ENCODE measurements around the gene FUT3. TPM values are rescaled to one million over a fixed set of nuclear protein-coding genes. Genes with fewer than 3 reads are reported as not detected.

FUT3 gene
- total RNA-seq (under 1 TPM; 0.61 to 0.85 TPM), total RNA-seq (0 to 0.54 (median 0) reads per million in 172 experiments)
- 0.08 TPM for polyA plus RNA-seq (2013, experiment 1 of 2)
- polyA plus RNA-seq (2013, experiment 2 of 2), result not detected

GRCh38 chr19:5851302-5851701, at the start of gene FUT3:
FUT3 (minus strand) TSS chr19:5851449.
- no peak for TF ChIP-seq CTCF (IDR thresholded peaks at IDR 0.05)
- ChIA-PET POLR2A (no interaction called here), CTCF (no interaction called here)
- no peaks in the 10 kb centered on the region for H3K9me3 Mint-ChIP-seq
- Histone ChIP-seq H3K27me3 (ENCODE audit: control insufficient read depth in 1 of 2, insufficient read depth in 2 of 2, low read length in 2 of 2) (no peaks in the 10 kb centered on the region), H3K4me1 (ENCODE audit: insufficient read depth, low read length) (no peaks in the 10 kb centered on the region), H3K27ac (ENCODE audit: low read depth in 1 of 2, low read length in 2 of 2) (no peak within 1 kb of the TSS), H3K9me3 (ENCODE audit: control insufficient read depth in 1 of 2, insufficient read depth in 1 of 2, low read length in 2 of 2) (no peaks in the 10 kb centered on the region), H3K4me3 (ENCODE audit: low read length) (no peak within 1 kb of the TSS), H3K36me3 (ENCODE audit: insufficient read depth, low read length) (no peaks in the 10 kb centered on the region)
- H3K4me3 Mint-ChIP-seq, result no peak within 1 kb of the TSS
- ATAC-seq (ENCODE audit: poor library complexity) (no peak), DNase-seq (no peak)
- no peak within 1 kb of the TSS for H3K27ac Mint-ChIP-seq
- no peaks in the 10 kb centered on the region for H3K27me3 Mint-ChIP-seq
- no peaks in the 10 kb centered on the region for H3K4me1 Mint-ChIP-seq (ENCODE audit: low read depth)
- intact Hi-C loops (cut with DNase I, micrococcal nuclease), result no loop called here
- H3K36me3 Mint-ChIP-seq (ENCODE audit: low read depth), result no peaks in the 10 kb centered on the region

GRCh38 chr19:5900976-5901375, 49.7 kb upstream of the FUT3 start:
- no peak overlapping the region for H3K27ac ChIP-seq (ENCODE audit: low read depth in 1 of 2, low read length in 2 of 2)
- H3K4me3 ChIP-seq (ENCODE audit: low read length), result no peak overlapping the region
- H3K36me3 ChIP-seq (ENCODE audit: insufficient read depth, low read length), result peaks cover 12% of the 10 kb centered on the region
- DNase-seq (no peak), ATAC-seq (ENCODE audit: poor library complexity) (no peak)
- H3K27me3 Mint-ChIP-seq, result no peaks in the 10 kb centered on the region
- H3K4me1 ChIP-seq (ENCODE audit: insufficient read depth, low read length), result peaks cover 44% of the 10 kb centered on the region
- ChIA-PET CTCF (interaction anchor here (7.0 kb wide), 1 partner anchor 97 kb away, joined by 63 read pairs; no protein-coding TSS in a partner anchor), POLR2A (interaction anchor here (0.9 to 4.4 kb wide), 2 partner anchors 9 to 73 kb away, joined by 3 to 83 read pairs; no protein-coding TSS in a partner anchor)
- H3K27me3 ChIP-seq (ENCODE audit: control insufficient read depth in 1 of 2, insufficient read depth in 2 of 2, low read length in 2 of 2), result no peaks in the 10 kb centered on the region
- H3K4me1 Mint-ChIP-seq (ENCODE audit: low read depth), result peaks cover 25% of the 10 kb centered on the region
- H3K27ac Mint-ChIP-seq, result peak overlapping the region; percentile 62
- H3K4me3 Mint-ChIP-seq, result peak overlapping the region; percentile 74
- H3K9me3 ChIP-seq (ENCODE audit: control insufficient read depth in 1 of 2, insufficient read depth in 1 of 2, low read length in 2 of 2), result no peaks in the 10 kb centered on the region
- H3K9me3 Mint-ChIP-seq, result no peaks in the 10 kb centered on the region
- intact Hi-C loops (cut with DNase I, micrococcal nuclease), result loop anchor here in 1 of 2 experiments (5.0 to 10.0 kb wide), 2 partner anchors 109 to 474 kb away; partner anchors contain the start of genes ALKBH7, DUS3L and PSPN
- TF ChIP-seq CTCF (IDR thresholded peaks at IDR 0.05), result no peak
- H3K36me3 Mint-ChIP-seq (ENCODE audit: low read depth), result peaks cover 32% of the 10 kb centered on the region

- Histone ChIP-seq H3K9me3 (ENCODE audit: control insufficient read depth in 1 of 2, insufficient read depth in 1 of 2, low read length in 2 of 2) (no peaks in the 10 kb centered on the region), H3K4me3 (ENCODE audit: low read length) (no peak overlapping the region), H3K36me3 (ENCODE audit: insufficient read depth, low read length) (peaks cover 22% of the 10 kb centered on the region), H3K27me3 (ENCODE audit: control insufficient read depth in 1 of 2, insufficient read depth in 2 of 2, low read length in 2 of 2) (no peaks in the 10 kb centered on the region), H3K27ac (ENCODE audit: low read depth in 1 of 2, low read length in 2 of 2) (no peak overlapping the region), H3K4me1 (ENCODE audit: insufficient read depth, low read length) (peaks cover 33% of the 10 kb centered on the region)
- DNase-seq (no peak), ATAC-seq (ENCODE audit: poor library complexity) (no peak)
- intact Hi-C loops (cut with DNase I, micrococcal nuclease), result loop anchor here in 1 of 2 experiments (5.0 to 10.0 kb wide), 2 partner anchors 108 to 475 kb away; partner anchors contain the start of genes ALKBH7, DUS3L and PSPN
- Mint-ChIP-seq H3K36me3 (ENCODE audit: low read depth) (peaks cover 41% of the 10 kb centered on the region), H3K4me1 (ENCODE audit: low read depth) (peaks cover 25% of the 10 kb centered on the region), H3K27ac (peak overlapping the region; percentile 39), H3K27me3 (no peaks in the 10 kb centered on the region), H3K9me3 (no peaks in the 10 kb centered on the region), H3K4me3 (no peak overlapping the region)
- CTCF ChIA-PET, result interaction anchor here (1.4 kb wide), 1 partner anchor 96 kb away, joined by 3 read pairs; no protein-coding TSS in a partner anchor
- no peak for TF ChIP-seq CTCF (IDR thresholded peaks at IDR 0.05)
- POLR2A ChIA-PET, result interaction anchor here (1.1 kb wide), 1 partner anchor 109 kb away, joined by 3 read pairs; the partner anchor contains the start of gene DUS3L
These were observed 48.7 kb upstream of the FUT3 start for GRCh38 chr19:5899728-5900526.

Data from CD4-positive, alpha-beta T cell (primary cell).